Subcutaneous adipose tissue (tissue), 4 donors: ENCODE data around the gene EEFSEC. TPM values are rescaled to one million over a fixed set of nuclear protein-coding genes. Genes with fewer than 3 reads are reported as not detected.

Source experiments
- CTCF ChIP-seq: fragments of 450-650 bp; IDR thresholded peaks from one replicate; pipeline ENCODE4 v1.5.1; 2016; ENCODE audit warnings: low read depth, mild to moderate bottlenecking, control low read depth, antibody characterized with exemption, moderate library complexity
- total RNA-seq, 4 donors: library from RNA; depleted of rRNA; stranded (reverse); fragments of >200 nt; gene quantifications; one replicate each; pipeline ENCODE4 v1.1.0, GENCODE V29; 2016

Gene EEFSEC
- total RNA-seq, 4 donors from 2014 or later: 13.7 to 26.9 (median 17.4) TPM

GRCh38 chr3:128317698-128318231, 164.5 kb downstream of the EEFSEC start:
- TF ChIP-seq CTCF: no peak

GRCh38 chr3:128318275-128318941, 165.1 kb downstream of the EEFSEC start:
- no peak for TF ChIP-seq CTCF

GRCh38 chr3:128319107-128319506, 165.8 kb downstream of the EEFSEC start:
- no peak for TF ChIP-seq CTCF

- TF ChIP-seq CTCF: no peak
Observed at GRCh38 chr3:128319741-128320141, 166.5 kb downstream of the EEFSEC start.

- TF ChIP-seq CTCF: no peak
Observed at GRCh38 chr3:128320551-128321340, 167.5 kb downstream of the EEFSEC start.

GRCh38 chr3:128321418-128321817, 168.1 kb downstream of the EEFSEC start:
- TF ChIP-seq CTCF: no peak
